NCI-H1092 (cell line): ENCODE data around the gene HIVEP3.
A peak's percentile ranks its signal among the peaks of the same experiment; 100 is the strongest.

Source experiments
- DNase-seq: peaks from one replicate; lab custom pipeline; 2025; lab: John Stamatoyannopoulos, UW

HIVEP3 gene

DNA sequence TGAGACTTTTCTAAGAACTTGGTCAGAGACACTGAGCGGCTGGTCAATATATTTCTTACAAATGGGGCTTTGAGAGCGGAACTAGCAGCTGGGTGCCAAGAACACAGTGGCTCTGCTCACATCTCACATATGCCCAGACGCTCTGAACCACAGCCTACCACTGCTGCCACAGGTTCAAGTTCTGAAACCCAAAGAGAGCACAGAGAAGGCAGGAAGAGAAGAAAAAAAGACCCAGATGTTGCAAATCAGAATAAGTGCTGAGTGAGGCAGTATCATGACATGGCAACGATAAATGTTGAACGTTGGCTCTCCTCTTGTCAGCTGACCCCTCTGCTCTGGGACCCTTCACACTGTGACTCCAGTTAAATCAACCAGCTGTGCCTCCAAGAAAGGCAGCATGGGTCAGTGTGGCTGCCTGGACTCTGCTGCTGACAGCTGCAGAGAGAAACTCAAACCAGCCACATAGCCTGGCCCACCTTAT, 26.4 kb downstream of the HIVEP3 start:
- no peak for DNase-seq

DNA sequence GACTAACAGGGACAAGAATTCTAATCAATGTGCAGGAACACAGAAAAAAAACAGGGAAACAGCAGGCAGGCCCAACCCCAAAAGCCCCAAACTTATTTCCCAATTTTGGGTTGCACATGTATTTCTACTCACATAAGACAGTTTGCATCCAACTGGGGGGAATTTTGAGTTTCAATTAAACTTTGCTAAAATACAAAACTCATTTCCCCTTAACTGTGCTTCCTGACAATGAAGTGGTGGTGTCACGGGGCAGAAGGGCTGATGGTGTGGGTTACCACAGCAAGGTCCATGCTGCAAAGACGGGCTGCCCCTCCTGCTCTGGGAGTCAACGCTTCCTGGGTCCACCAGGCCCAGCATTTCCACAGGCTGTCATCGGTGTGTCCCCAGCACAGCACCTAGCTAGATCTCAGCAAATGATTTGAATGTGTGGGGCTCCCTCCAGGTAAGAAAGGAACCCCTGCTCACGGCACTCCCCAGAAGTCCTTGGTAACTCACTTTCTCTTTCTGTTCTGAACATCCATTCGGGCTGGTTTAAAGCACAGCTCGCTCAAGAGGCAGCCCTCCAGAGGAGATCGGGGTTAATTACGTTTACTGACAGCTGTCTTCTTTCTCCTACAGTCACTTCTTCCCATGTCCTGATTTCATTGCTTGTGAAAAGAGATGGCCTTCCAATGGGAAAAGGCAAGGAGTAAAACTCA, 27.4 kb downstream of the HIVEP3 start:
- DNase-seq = peak; percentile 15

DNA sequence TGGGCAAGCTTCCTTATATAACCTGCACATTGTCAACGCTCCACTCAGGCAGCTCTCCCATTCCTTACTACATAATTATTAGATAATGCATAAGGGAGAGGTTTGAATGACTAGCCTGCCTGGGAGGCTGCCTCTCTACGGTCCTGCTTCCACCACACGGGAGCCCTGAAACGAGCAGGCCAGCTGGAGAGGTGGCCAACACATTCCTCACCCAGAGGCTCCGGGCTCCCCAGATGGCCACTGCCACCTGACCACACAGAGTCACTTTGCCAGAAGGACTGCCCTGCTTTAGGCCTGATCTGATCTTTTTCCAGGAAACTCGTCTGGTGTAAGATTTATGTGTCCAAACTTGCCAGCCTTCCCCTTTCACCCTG, 27.9 kb downstream of the HIVEP3 start:
- DNase-seq = no peak

DNA sequence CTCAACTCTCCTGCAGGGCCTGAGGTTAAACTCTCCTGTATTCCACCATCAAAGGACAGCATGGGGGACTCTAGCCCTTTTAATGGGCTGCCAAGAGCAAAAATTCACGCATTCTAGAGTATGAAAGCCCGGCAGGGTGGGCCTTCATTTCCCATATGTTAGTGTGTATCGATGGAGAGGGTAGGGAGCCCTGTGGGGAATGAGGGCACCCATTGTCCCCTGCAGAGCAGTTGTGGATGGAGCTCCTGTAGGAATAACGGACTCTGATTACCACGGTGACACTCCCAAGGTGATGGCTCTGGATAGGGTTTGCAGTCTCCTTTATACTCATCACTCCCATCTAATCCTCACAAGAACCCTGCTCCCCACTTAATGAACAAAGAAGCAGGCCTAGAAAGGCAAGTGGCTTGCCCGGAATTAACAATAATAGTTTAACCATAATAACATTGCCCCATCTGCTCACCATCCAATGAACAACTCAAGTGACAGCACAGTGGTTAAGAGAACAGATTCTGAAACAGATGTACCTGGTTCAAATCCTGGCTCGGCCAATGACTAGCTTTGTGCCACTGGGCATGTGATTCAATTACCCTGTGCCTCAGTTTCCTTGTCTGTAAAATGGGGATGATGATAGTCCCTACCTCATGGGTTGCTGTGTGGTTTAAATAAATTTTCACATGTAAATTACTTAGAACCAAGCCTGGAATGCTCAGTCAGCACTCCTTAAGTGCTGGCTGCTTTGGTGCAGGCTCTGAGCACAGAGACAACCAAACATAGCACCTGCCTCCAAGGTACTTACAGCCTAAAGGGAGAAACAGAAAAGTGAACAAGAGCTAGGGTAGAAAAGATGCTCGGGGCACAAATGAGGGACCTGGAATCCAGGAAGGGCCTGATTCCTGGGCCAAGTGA, 29.0 kb downstream of the HIVEP3 start:
- DNase-seq = no peak

DNA sequence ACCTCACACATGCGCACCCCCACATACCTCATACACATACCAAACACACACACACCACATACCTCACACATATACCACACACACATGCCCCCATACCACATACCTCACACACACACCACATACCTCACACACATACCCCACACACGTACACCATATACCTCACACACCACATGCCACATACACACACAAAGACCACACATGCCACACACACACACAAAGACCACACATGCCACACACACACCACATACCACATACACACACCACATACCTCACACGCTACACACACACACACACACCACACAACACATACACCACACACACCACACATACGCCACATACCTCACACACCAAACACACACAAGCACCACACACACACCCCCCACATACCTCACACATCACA, 30.0 kb downstream of the HIVEP3 start:
- DNase-seq = no peak

DNA sequence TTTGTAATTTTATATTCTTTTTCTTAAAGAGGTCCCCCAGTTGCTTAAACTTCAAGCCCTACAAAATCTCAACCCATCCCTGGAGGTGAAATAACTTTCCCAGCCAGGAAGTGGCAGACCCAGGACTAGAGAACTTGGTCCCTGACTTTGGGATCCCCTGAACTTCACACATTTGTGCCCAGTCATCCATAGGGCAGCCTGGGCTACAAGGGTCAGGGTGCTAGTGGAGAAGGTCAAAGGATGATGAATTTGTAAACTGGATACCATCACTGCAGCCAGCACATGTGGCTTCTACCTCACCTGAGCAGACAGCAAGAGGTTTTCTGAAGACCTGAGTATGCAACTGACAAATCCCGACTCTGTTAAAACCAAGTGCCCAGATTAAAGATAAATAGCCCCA, 31.4 kb downstream of the HIVEP3 start:
- no peak for DNase-seq

DNA sequence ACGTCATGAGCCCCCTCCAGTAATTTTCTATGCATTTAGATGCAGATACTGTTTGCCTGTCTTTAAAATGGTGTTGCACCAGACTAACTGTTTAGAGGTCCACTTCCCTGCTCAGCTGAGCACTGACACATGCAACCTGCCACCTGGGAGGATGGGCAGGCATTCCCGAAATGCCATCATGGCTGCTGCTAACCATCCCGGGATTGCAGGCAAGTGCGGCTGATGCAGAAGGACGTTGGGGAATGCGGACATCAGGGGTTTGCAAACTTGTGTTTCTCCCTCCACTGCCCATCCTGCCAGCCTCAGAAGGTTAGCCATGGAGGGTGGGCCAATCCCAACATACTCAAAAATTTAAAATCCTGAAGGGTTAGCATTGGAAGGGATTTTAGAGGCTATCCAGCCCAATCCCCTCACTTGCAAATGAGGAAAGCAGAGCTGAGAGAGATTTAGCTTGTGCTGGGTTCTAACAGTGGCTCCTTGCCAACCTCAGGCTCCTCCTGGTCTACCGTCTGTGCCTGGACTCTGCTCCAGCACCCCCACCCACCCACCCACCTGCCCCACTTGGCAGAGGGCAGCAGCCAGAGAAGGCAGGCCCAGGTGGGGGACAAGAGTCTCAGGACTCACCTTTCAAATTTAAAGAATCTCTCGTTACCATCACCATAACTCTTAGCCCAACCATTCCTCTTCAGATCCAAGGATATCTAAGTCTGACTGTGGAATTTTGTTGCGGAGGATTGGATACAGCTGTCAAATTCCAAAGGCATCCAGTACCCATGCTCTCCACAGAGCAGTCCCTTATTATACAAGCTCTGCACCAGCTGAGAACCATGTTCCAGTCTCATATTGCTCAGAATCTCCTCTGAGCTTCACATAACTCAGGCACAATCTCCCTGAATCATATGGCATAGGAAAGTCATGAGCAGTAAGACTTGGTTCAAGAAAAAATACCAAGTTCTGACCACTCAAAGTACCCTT, 34.2 kb downstream of the HIVEP3 start:
- no peak for DNase-seq

DNA sequence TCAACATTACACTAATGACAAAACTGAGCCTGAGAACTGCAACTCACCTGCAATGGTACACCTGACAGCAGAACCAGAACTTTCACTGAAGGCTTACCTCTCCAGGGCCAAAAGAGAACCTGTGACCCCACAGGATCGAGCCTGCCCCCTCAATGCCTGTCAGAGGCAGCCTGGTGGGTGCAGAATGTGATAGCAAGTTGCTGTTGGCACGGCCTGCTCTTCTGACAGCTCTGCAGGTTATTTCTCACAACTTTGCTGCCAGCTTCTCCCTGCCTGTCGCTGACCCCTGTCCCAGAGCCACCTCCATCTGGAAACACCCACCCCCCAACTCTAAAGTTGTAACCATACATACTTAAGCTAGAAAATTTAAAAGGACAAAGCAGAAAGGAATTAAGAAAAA, 35.2 kb downstream of the HIVEP3 start:
- DNase-seq = no peak

DNA sequence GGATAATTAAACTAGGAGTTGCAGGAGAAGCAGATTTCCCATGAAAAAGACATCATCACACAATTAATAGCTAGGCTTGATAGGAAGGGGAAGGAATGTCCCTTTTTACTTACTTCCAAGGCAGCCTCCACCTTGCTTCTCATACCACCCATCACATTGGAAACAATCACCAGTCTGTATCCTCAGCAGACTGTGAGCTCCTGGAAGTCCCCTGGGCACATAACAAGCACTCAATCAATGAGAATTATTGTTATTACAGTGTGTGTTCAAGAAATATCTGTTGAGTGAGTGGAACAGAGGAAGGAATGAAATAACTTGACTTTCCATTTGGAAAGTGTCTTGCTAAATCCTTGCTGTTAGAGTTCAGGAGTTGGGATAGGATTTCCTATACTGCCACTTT, 36.2 kb downstream of the HIVEP3 start:
- DNase-seq = no peak

DNA sequence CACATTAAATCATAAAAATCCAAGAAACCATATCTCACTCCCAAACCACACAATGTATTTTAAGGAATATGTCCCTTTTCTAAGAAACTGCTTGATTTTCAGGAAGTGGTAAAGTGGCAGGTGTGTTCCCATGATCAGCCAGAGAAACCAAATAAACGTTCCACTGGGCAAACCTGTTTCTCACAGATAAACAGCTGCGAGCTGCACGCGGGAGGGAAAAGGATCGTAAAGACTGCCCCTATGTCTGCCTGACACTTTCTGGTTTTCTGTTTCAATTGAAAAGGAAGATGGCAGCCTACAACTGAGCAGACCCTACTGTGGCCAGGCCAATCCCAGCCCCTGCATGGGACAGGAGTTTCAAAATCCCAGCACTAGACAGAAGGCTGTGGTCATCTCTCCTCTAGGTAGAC, 36.6 kb downstream of the HIVEP3 start:
- DNase-seq = no peak

DNA sequence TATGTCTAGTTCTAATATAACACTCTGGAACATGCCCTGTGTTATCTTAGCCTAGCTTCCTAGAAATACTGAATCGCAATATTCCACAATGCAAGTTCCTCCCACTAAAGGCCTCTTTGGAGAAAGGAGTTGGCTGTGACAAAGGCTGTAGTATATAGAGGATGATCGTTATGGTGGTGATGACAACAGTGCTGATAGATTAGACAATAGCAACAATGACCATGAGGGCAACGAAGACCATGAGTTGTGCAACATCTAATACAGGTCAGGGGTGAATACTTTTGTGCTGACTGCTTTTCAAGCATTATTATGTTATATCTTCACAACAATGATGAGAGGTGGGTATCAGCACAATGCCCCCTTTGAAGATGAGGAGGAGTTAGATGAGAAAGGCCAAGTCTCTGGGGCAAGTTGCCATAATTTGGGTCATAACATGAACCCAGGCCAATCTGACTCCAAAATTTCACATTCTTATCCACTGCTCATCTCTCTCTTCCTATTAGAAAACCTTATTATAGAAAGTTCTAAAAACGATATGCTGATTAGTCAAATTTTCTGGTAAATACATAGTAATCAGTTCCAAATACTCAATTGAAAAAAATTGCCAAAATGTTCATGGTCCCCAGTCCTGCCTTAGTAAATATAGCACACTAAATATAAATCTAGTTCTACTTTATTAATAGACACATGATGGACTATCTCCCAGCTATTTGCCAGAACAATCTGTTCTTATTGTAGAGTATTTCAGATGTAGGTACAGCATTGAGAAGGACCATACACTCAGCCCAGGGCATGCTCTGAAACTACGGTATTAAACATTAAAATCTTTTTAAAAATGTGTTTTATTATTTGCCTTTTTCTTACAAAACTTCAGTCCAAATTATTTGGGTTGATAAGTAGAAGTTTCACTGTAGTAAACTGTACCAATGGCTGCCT, 37.5 kb downstream of the HIVEP3 start:
- no peak for DNase-seq

DNA sequence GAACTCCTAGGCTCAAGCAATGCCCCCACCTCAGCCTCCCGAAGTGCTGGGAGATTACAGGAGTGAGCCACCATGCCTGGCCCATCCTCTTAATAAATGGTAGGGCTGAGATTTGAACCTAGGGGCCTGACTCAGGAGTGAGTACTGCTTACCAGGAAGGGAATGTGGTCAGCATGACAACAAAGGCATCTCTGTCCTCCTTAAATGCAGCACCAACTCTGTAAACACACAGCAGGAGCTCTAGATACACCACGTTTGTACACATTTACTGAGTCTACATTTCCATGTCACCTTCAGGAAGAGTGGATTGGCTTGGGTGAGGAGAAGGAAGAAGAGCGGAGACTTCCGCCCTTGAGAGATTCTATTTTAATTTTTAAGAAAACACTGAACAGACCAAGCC, 38.5 kb downstream of the HIVEP3 start:
- DNase-seq = no peak

DNA sequence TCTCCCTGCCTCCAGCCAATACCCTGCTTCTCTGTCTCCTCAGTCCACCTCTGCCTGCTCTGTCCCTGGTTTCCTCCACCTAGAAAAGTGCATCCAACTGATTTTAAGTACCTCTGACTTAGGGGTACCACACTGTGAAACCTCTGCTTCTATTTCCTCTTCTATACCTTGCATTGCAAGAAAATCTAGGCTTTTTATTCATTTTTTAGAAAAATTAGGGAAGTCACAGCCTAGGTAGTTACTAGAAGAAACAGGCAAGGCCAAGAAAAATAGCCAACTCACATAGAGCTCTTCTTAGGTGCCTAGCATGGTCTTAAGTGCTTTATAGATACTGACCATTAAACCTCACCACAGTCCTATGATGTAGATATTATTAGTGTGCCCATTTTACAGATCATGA, 39.1 kb downstream of the HIVEP3 start:
- no peak for DNase-seq

DNA sequence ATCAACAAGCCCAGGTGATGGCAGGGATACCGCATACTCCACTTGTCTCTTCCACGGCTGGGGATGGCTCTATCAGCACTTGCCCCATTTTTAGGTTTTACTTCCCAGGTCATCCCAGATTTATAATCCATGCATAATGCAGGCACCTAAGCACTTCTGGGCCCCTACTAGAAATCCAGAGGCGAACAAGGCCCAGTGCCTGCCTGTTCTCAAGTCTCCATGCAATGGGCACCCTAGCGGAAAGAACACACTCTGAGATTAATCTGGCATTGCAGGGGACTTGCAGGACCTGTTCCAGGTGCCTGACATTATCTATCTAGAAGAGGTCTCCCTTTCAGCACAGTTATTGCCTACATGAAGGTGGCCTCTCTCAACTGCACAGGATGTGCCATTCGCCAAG, 39.8 kb downstream of the HIVEP3 start:
- DNase-seq = no peak

DNA sequence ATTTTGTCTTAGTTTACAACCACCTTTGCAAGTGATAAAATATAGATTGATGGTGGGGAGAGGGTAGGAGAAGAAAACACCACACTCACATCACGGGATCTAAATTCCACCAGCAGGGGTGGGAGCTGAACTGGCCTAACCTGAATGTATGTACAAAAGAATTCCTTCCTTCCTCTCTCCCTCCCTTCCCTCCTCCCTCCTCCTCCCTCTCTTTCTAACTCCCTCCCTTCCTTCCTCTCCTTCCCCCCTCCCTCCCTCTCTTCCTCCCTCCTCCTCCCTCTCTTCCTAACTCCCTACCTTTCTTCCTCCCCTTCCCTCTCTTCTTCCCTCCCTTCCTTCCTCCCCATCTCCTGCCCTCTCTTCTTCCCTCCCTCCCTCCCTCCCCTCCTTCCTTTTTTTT, 40.2 kb downstream of the HIVEP3 start:
- DNase-seq = no peak

DNA sequence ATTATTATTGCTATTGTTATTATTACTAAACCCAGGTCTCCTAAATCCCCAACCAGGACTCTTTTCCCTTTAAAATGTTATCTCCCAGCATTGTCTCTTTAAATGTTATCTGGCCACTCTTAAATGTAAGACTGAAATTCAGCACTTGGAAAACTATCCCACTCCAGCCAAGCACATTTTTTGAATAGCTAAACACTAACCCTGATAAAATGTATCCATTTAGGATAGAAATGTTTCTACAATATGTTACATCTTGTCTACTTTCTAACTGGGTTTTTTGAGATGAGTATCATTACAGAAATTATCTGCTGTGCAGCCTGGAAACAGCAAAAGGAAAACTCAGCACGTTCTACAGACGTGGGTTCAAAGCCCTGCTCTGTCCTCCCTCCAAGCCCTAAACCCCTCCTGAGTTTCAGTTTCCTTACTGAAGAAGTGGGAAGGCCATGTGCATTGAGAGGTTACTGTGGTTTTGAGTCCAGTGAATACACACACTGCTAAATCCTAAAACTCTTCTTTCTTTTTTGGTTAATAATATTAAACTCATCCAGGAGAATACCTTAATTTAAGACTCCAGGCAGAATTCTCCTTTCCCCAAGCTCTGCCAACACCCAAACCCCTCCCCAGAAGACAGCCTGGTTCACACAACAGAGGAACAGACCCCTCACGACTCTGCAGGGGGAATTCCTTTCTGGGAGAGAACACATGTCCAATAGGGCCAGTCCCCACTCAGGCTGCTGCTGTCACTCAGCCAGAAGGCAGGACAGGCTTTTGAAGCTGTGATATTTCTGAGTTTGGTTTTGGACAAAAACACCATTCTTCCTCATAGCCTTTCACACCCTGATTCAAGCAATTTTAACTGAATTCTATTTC, 41.9 kb downstream of the HIVEP3 start:
- DNase-seq = no peak

DNA sequence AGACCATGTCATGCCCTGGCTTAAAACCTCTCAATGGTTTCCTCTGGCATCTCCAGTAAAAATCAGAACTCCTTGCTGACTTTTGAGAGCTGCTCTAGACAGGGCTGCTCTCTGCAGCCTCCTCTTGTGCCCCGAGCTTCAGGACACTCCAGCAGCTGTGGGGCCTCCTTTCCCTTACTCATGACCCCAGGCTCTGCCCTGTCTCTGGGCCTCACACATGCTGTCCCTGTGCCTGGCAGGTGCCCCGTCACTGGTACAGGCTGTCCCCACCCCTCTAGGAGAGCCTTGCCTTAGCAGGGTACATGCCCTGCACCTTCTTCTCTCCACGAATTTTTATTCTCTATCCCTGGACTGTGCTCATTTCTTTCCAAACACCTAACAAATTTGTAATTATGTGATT, 43.2 kb downstream of the HIVEP3 start:
- no peak for DNase-seq

DNA sequence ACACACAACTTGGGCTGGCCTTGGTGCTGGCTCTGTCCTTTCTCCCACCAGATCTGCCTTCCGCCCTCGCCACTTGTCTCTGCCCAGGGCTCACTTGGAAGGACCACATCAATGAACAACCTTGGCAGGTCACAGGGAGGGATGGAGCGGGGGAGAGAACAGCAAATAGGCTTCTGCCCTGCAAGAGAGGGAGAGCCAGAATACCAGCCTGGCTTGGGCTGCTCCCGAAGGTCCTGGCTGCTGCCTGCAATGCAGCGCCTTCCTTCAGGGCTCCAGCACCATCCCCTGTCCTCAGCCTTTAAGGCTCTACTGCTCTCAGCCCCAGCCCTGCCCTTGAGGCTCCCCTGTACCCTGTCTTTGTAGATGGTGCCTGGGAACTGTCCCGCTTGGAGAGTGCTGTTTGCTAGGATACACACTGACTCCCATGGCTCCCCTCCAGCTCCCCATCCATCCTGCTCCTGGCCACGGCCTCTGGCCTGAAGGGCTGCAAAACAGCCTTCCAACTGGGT, 43.8 kb downstream of the HIVEP3 start:
- DNase-seq = no peak

DNA sequence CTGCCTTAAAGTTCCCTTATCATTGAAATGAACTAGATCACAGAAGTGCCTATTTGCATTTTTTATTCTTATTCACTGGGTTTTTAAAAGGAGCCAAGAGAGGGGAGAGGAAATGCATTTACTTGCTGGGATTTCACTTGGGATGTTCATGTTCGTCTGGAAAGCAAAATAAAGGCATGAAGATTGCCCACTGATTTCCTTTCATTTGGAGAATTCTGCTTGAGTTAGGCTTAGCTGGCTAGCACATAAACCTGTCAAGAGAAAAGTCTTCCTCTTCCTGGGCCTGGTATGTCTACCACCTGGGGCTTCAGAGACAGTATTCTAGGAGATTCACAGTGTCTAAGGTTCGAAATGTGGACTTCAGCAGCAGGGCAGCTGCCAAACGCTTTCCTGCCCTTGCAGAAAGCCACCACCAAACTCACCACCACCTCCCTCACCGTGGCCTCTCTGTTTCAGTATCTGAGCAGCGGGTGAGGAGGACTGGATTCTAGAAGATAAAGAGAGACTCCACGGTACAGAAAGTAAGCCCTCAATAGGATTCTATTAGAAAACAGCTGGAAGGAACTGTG, 44.5 kb downstream of the HIVEP3 start:
- DNase-seq = no peak

DNA sequence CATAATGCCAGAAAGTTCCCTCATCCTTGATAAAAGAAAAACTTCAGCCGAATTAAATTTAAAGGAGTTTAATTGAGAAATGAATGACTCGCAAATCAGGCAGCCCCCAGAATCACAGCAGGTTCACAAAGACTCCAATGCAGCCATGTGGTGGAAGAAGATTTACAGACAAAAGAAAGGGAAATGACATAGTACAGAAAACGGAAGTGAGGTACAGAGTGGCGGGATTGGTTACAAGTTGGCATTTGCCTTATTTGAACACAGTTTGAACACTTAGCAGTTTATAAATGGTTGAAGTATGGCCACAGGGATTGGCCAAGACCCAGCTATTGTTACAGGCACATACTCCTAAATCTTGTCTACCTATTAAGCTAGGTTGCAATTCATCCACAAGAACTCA, 46.6 kb downstream of the HIVEP3 start:
- DNase-seq = no peak
